Measurements from ENCODE around the gene KBTBD4.

- TF ChIP-seq POLR2A (IDR thresholded peaks at IDR 0.05; ENCODE audit: borderline replicate concordance, extremely low read depth, insufficient read depth, insufficient read length) (no peak), CTCF (IDR thresholded peaks at IDR 0.05 in 2 of 3, conservative IDR thresholded peaks at IDR 0.05 in 1 of 3; ENCODE audit: borderline replicate concordance in 1 of 3, insufficient read depth in 1 of 3, low read depth in 2 of 3, low read length in 2 of 3) (no peak), REST (IDR thresholded peaks at IDR 0.05; ENCODE audit: low read depth) (no peak), POLR2AphosphoS5 (IDR thresholded peaks at IDR 0.05; ENCODE audit: low read depth, low read length) (no peak), EZH2 (IDR thresholded peaks at IDR 0.05) (no peak), SP1 (IDR thresholded peaks at IDR 0.05; ENCODE audit: low read depth) (no peak), CEBPB (IDR thresholded peaks at IDR 0.05; ENCODE audit: low read depth) (no peak), JUND (IDR thresholded peaks at IDR 0.05) (no peak), TCF7L2 (IDR thresholded peaks at IDR 0.05; ENCODE audit: borderline replicate concordance, extremely low read depth, insufficient read depth, insufficient read length) (no peak), ATF3 (IDR thresholded peaks at IDR 0.05) (no peak), CBX3 (IDR thresholded peaks at IDR 0.05; ENCODE audit: low read depth) (no peak), ZNF274 (IDR thresholded peaks at IDR 0.05; ENCODE audit: low read depth, low read length) (no peak), FOSL1 (IDR thresholded peaks at IDR 0.05; ENCODE audit: low read depth) (no peak)
Measured at GRCh38 chr11:47552056-47552565, 26.7 kb downstream of the KBTBD4 start.

Data from HCT116 (cell line).